Mucosa of stomach (tissue), 1 donor: ENCODE data around the gene SEMA4G.

Experiments
- H3K27me3 ChIP-seq: one replicate; pipeline ENCODE4 v1.7.0; 2013; ENCODE audit warnings: mild to moderate bottlenecking, low read length; ENCODE audit not compliant: control insufficient read depth, insufficient read depth
- H3K36me3 ChIP-seq: one replicate; pipeline ENCODE4 v1.7.0; 2013; ENCODE audit warnings: low read length; ENCODE audit not compliant: control insufficient read depth, insufficient read depth
- H3K4me1 ChIP-seq: one replicate; pipeline ENCODE4 v1.7.0; 2013; ENCODE audit warnings: mild to moderate bottlenecking, low read length; ENCODE audit not compliant: control insufficient read depth, insufficient read depth
- H3K4me3 ChIP-seq: one replicate; pipeline ENCODE4 v1.7.0; 2013; ENCODE audit warnings: low read length
- H3K9ac ChIP-seq: one replicate; pipeline ENCODE4 v1.7.0; 2013; ENCODE audit warnings: mild to moderate bottlenecking, low read length, moderate library complexity
- H3K9me3 ChIP-seq: one replicate; pipeline ENCODE4 v1.7.0; 2013; ENCODE audit warnings: mild to moderate bottlenecking, low read length, moderate library complexity; ENCODE audit not compliant: control insufficient read depth
- donor health status: Pancreatic carcinoma.

Gene SEMA4G

GRCh38 chr10:101014966-101015581, 45.8 kb downstream of the SEMA4G start:
- Histone ChIP-seq H3K36me3 (no peaks in the 10 kb centered on the region), H3K9me3 (no peaks in the 10 kb centered on the region), H3K9ac (no peak overlapping the region), H3K4me1 (peaks cover 35% of the 10 kb centered on the region), H3K27me3 (peaks cover 25% of the 10 kb centered on the region), H3K4me3 (no peak overlapping the region)

GRCh38 chr10:101015582-101015973, 46.3 kb downstream of the SEMA4G start:
- Histone ChIP-seq H3K4me3 (no peak overlapping the region), H3K27me3 (peaks cover 25% of the 10 kb centered on the region), H3K9ac (no peak overlapping the region), H3K9me3 (no peaks in the 10 kb centered on the region), H3K36me3 (no peaks in the 10 kb centered on the region), H3K4me1 (peaks cover 35% of the 10 kb centered on the region)

- Histone ChIP-seq H3K4me1 (peaks cover 28% of the 10 kb centered on the region), H3K36me3 (no peaks in the 10 kb centered on the region), H3K9ac (no peak overlapping the region), H3K27me3 (peaks cover 25% of the 10 kb centered on the region), H3K4me3 (no peak overlapping the region), H3K9me3 (no peaks in the 10 kb centered on the region)
Measured at GRCh38 chr10:101016814-101017213, 47.5 kb downstream of the SEMA4G start.

GRCh38 chr10:101018118-101018599, 48.9 kb downstream of the SEMA4G start:
- Histone ChIP-seq H3K4me3 (no peak overlapping the region), H3K4me1 (peaks cover 15% of the 10 kb centered on the region), H3K9me3 (no peaks in the 10 kb centered on the region), H3K36me3 (no peaks in the 10 kb centered on the region), H3K27me3 (peaks cover 25% of the 10 kb centered on the region), H3K9ac (no peak overlapping the region)

GRCh38 chr10:101018600-101019439, 49.5 kb downstream of the SEMA4G start:
- no peak overlapping the region for H3K9ac ChIP-seq
- H3K9me3 ChIP-seq, result no peaks in the 10 kb centered on the region
- H3K4me3 ChIP-seq, result no peak overlapping the region
- peaks cover 25% of the 10 kb centered on the region for H3K27me3 ChIP-seq
- peaks cover 10% of the 10 kb centered on the region for H3K4me1 ChIP-seq
- H3K36me3 ChIP-seq, result no peaks in the 10 kb centered on the region
